ENCODE data around the gene ICA1. TPM values are rescaled to one million over a fixed set of nuclear protein-coding genes. Genes with fewer than 3 reads are reported as not detected.

Gene ICA1
- total RNA-seq, 1 donor from 2014 or later: 48.8 TPM

GRCh38 chr7:8232999-8233847, 28.7 kb downstream of the ICA1 start:
- no peak overlapping the region for H3K27ac Mint-ChIP-seq
- no peaks in the 10 kb centered on the region for H3K27me3 Mint-ChIP-seq
- H3K4me1 Mint-ChIP-seq (ENCODE audit: low read depth): no peaks in the 10 kb centered on the region
- H3K9me3 Mint-ChIP-seq (ENCODE audit: low read depth): no peaks in the 10 kb centered on the region
- TF ChIP-seq CTCF (IDR thresholded peaks at IDR 0.05; ENCODE audit: unreplicated experiment): no peak
- no peak overlapping the region for H3K4me3 Mint-ChIP-seq (ENCODE audit: low read depth)
- H3K36me3 Mint-ChIP-seq (ENCODE audit: insufficient read depth): peaks cover 3% of the 10 kb centered on the region
- DNase-seq (ENCODE audit: low spot score, unreplicated experiment): no peak

- TF ChIP-seq CTCF (IDR thresholded peaks at IDR 0.05; ENCODE audit: unreplicated experiment): no peak
- Mint-ChIP-seq H3K27me3 (no peaks in the 10 kb centered on the region), H3K4me3 (ENCODE audit: low read depth) (no peak overlapping the region), H3K27ac (no peak overlapping the region), H3K9me3 (ENCODE audit: low read depth) (no peaks in the 10 kb centered on the region), H3K36me3 (ENCODE audit: insufficient read depth) (peaks cover 8% of the 10 kb centered on the region), H3K4me1 (ENCODE audit: low read depth) (no peaks in the 10 kb centered on the region)
- DNase-seq (ENCODE audit: low spot score, unreplicated experiment): no peak
Measured at GRCh38 chr7:8229927-8230326, 32.0 kb downstream of the ICA1 start.

- Mint-ChIP-seq H3K4me1 (ENCODE audit: low read depth) (no peaks in the 10 kb centered on the region), H3K36me3 (ENCODE audit: insufficient read depth) (peaks cover 8% of the 10 kb centered on the region), H3K9me3 (ENCODE audit: low read depth) (no peaks in the 10 kb centered on the region), H3K27me3 (no peaks in the 10 kb centered on the region), H3K4me3 (ENCODE audit: low read depth) (no peak overlapping the region), H3K27ac (no peak overlapping the region)
- TF ChIP-seq CTCF (IDR thresholded peaks at IDR 0.05; ENCODE audit: unreplicated experiment): no peak
- no peak for DNase-seq (ENCODE audit: low spot score, unreplicated experiment)
Measured at GRCh38 chr7:8228766-8229674, 32.9 kb downstream of the ICA1 start.

- no peak overlapping the region for H3K27ac Mint-ChIP-seq
- no peaks in the 10 kb centered on the region for H3K4me1 Mint-ChIP-seq (ENCODE audit: low read depth)
- no peaks in the 10 kb centered on the region for H3K27me3 Mint-ChIP-seq
- no peak for TF ChIP-seq CTCF (IDR thresholded peaks at IDR 0.05; ENCODE audit: unreplicated experiment)
- H3K36me3 Mint-ChIP-seq (ENCODE audit: insufficient read depth): peaks cover 7% of the 10 kb centered on the region
- DNase-seq (ENCODE audit: low spot score, unreplicated experiment): no peak
- no peak overlapping the region for H3K4me3 Mint-ChIP-seq (ENCODE audit: low read depth)
- no peaks in the 10 kb centered on the region for H3K9me3 Mint-ChIP-seq (ENCODE audit: low read depth)
Measured at GRCh38 chr7:8228068-8228467, 33.9 kb downstream of the ICA1 start.

GRCh38 chr7:8227261-8227660, 34.7 kb downstream of the ICA1 start:
- no peak for DNase-seq (ENCODE audit: low spot score, unreplicated experiment)
- Mint-ChIP-seq H3K4me1 (ENCODE audit: low read depth) (no peaks in the 10 kb centered on the region), H3K4me3 (ENCODE audit: low read depth) (no peak overlapping the region), H3K36me3 (ENCODE audit: insufficient read depth) (peaks cover 7% of the 10 kb centered on the region), H3K27ac (no peak overlapping the region), H3K9me3 (ENCODE audit: low read depth) (no peaks in the 10 kb centered on the region), H3K27me3 (no peaks in the 10 kb centered on the region)
- TF ChIP-seq CTCF (IDR thresholded peaks at IDR 0.05; ENCODE audit: unreplicated experiment): no peak
